Cardiac muscle cell (in vitro differentiated cells and primary cell): ENCODE results near the gene SPATA2. TPM values are rescaled to one million over a fixed set of nuclear protein-coding genes. Genes with fewer than 3 reads are reported as not detected.

Source experiments
- DNase-seq, 2 donors: peaks; one replicate each; pipeline versions ENCODE4 v3.0.0 to v3.0.0-alpha.2; 2010 to 2017; ENCODE audit warnings: low read depth in 1 of 2, low spot score in 1 of 2
- H3K27ac ChIP-seq: fragments of 200-600 bp; sonication (generic); 2 replicates; pipeline ENCODE4 v1.5.1; 2016
- H3K27me3 ChIP-seq: fragments of 200-600 bp; sonication (generic); 2 replicates; pipeline ENCODE4 v1.6.0; 2016; ENCODE audit warnings: control low read depth
- H3K36me3 ChIP-seq: fragments of 200-600 bp; sonication (generic); 2 replicates; pipeline ENCODE4 v1.5.1; 2016; ENCODE audit warnings: control low read depth
- H3K4me1 ChIP-seq: fragments of 200-600 bp; sonication (generic); 2 replicates; pipeline ENCODE4 v1.8.1; 2017; ENCODE audit warnings: low read depth, mild to moderate bottlenecking, mixed run types
- H3K4me3 ChIP-seq: fragments of 200-600 bp; sonication (generic); 2 replicates; pipeline ENCODE4 v1.5.1; 2016; ENCODE audit warnings: mild to moderate bottlenecking
- H3K9me3 ChIP-seq: fragments of 200-600 bp; sonication (generic); 2 replicates; pipeline ENCODE4 v1.5.1; 2017; ENCODE audit warnings: low read depth, mild to moderate bottlenecking, control low read depth
- polyA plus RNA-seq: library from polyadenylated mRNA; unstranded; fragments of >200 nt; fragmentation: Nextera tagmentation; extraction: Ambion mirVana; gene quantifications from 2 replicates; pipeline ENCODE4 v1.2.1, GENCODE V29; 2016
- total RNA-seq: library from RNA; depleted of rRNA; stranded (reverse); fragments of >200 nt; gene quantifications from 2 replicates; pipeline ENCODE4 v1.2.3, GENCODE V29; 2016
- TF ChIP-seq, protein P1 (sequence below): IDR thresholded peaks from 2 replicates; pipeline ENCODE4 v1.5.1; 2012; ENCODE audit warnings: low read depth, mild to moderate bottlenecking, low read length

Gene SPATA2
- total and polyA plus RNA-seq, 2 experiments from 2014 or later: 6.0 to 9.4 TPM

DNA sequence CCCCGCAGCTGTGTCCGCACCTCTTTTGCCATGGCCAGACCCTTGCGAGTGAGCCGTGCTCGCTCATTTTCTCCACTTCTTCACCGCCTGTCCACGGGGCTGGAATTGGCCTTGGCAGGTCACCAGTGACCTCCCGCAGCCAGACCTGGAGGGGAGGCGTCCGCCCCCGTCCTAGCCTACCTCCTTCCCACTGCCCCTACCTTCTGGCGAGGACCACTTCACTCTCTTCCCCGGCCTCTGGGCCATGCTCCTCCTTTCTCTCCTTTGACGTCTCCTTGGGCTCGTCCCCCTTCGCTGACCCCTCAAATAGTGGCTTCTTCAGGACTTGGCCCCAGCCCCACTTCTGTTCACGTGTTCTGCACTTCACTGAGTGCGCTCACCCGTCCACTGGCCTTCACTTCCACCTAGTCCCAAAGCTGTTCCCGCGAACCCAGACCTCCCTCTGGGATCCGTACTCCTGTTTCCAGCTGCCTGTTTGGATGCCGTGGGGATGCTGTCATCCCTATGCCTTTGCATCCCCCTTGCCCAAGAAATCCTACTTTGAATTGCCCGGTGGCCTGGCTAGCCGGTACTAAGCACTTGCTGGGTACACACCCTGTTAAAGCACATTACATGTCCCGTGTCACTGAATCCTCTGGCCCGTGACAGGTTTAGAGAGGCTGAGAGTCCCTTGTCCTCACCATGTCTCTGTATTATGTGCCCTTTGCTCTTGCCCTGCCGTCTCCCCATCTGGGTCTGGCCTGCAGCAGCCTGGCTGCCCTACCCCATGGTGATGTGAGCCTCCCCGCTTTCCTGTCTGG, 33.0 kb downstream of the SPATA2 start:
- no peaks in the 10 kb centered on the region for H3K27me3 ChIP-seq
- peaks cover 3% of the 10 kb centered on the region for H3K36me3 ChIP-seq
- no peaks in the 10 kb centered on the region for H3K9me3 ChIP-seq
- no peak for DNase-seq
- H3K4me1 ChIP-seq: no peaks in the 10 kb centered on the region
- H3K4me3 ChIP-seq: no peak overlapping the region
- TF ChIP-seq, protein P1, sequence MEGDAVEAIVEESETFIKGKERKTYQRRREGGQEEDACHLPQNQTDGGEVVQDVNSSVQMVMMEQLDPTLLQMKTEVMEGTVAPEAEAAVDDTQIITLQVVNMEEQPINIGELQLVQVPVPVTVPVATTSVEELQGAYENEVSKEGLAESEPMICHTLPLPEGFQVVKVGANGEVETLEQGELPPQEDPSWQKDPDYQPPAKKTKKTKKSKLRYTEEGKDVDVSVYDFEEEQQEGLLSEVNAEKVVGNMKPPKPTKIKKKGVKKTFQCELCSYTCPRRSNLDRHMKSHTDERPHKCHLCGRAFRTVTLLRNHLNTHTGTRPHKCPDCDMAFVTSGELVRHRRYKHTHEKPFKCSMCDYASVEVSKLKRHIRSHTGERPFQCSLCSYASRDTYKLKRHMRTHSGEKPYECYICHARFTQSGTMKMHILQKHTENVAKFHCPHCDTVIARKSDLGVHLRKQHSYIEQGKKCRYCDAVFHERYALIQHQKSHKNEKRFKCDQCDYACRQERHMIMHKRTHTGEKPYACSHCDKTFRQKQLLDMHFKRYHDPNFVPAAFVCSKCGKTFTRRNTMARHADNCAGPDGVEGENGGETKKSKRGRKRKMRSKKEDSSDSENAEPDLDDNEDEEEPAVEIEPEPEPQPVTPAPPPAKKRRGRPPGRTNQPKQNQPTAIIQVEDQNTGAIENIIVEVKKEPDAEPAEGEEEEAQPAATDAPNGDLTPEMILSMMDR: no peak
- no peak overlapping the region for H3K27ac ChIP-seq

DNA sequence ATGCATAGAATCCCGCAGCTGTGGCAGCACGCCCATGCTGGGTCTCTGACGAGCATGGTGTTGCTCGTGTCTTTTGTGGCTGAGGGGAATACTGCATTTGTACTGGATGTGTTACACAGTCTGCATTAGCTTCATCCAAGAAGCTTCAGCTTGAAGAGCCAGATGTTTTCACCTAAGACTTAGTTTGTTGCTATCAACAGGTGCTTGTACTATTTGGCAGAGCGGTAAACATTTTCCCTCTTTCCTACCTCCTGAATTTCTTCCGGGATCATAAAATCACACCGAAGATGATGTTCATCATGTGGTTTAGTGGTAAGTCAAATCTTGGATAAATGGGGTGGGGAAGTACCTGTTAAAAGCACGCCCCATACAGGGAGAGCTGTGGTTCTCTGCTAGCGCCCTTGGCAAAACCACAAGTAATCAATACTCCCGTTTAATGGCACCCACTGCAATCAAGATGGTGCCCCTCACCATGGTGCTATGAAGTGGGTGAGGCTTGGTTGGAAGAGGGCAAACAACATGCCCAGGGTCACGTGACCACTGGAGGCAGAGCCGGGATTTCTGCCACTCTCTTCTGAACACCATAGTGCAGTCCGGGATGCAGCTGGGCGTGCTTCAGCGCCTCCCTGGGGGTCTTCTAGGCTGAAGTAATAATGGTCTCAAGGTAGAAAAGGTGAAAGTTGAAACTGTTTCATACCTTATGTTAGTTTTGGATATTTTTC, 34.4 kb downstream of the SPATA2 start:
- Histone ChIP-seq H3K4me3 (no peak overlapping the region), H3K27ac (no peak overlapping the region), H3K9me3 (no peaks in the 10 kb centered on the region), H3K27me3 (no peaks in the 10 kb centered on the region), H3K4me1 (no peaks in the 10 kb centered on the region), H3K36me3 (peaks cover 3% of the 10 kb centered on the region)
- DNase-seq: no peak
- TF ChIP-seq, protein P1: no peak

DNA sequence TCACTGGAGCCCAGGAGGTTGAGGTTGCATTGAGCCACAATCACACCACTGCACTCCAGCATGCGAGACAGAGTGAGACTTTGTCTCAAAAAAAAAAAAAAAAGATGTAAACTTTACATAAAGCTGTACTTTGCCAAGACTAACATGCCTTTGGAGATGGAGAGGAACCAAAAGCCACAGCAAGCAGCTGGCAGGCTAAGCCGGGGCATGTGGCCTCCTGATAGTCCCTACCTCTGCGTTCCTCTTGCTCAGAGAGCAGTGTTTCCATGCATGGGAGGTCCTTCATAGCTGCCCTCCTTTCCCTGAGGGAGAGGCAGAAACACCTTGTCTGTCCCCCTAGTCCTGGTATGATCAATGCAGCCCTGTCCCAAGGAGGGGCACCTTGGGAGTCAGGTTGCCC, 35.2 kb downstream of the SPATA2 start:
- Histone ChIP-seq H3K4me1 (no peaks in the 10 kb centered on the region), H3K36me3 (peaks cover 3% of the 10 kb centered on the region), H3K27ac (no peak overlapping the region), H3K27me3 (no peaks in the 10 kb centered on the region), H3K9me3 (no peaks in the 10 kb centered on the region), H3K4me3 (no peak overlapping the region)
- peak in 1 of 2 donors; percentile 41 for DNase-seq
- TF ChIP-seq, protein P1: no peak

DNA sequence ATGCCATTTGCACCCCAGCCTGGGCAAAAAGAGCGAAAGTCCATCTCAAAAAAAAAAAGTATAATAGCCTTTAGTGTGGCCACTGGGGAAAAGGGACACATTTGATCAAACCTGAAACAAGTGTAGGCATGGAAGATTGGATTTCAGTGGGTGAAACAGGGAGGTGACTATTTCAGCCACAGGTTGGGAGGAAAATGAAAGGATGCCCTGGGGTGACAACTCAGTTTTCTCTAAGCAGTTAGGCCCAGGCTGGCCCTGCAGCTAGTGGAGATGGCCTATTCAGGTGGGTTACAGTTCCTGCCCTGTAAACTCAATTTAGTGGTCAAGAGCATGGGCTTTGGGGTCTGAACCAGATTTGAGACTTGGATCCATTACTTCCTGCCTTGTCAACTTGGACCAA, 36.4 kb downstream of the SPATA2 start:
- Histone ChIP-seq H3K9me3 (no peaks in the 10 kb centered on the region), H3K4me3 (no peak overlapping the region), H3K4me1 (no peaks in the 10 kb centered on the region), H3K27me3 (no peaks in the 10 kb centered on the region), H3K36me3 (no peaks in the 10 kb centered on the region), H3K27ac (no peak overlapping the region)
- TF ChIP-seq, protein P1: no peak
- no peak for DNase-seq

DNA sequence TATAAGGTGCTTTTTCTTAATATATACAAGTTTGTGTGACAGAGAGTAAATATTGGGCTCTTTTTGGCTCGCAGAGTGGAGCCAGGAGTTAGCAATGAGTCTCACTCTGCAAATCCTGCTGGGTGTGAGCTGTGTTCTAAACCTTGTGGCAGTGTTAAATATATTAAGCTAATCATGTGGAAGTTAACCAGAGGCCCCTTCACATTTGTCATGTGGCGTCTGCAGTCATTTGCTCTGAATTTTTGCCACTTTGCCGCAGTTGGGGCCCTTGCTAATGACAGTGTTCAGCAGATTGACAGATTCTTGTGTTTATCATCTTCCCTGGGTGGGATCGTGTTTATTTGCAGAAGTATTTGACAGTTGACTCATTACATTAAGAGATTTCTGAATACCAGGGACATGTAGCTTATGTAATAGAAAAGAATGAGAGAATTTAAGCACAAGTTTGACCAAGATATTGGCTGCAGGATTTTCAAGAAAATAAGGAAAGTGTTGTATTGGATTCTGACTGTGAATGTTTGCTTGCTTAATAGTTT, 37.9 kb downstream of the SPATA2 start:
- Histone ChIP-seq H3K9me3 (no peaks in the 10 kb centered on the region), H3K4me3 (no peak overlapping the region), H3K4me1 (no peaks in the 10 kb centered on the region), H3K36me3 (no peaks in the 10 kb centered on the region), H3K27ac (no peak overlapping the region), H3K27me3 (no peaks in the 10 kb centered on the region)
- TF ChIP-seq, protein P1: no peak
- no peak for DNase-seq
